ENCODE results near the gene CALML6.
A peak's percentile ranks its signal among the peaks of the same experiment; 100 is the strongest.

CALML6 gene

DNA sequence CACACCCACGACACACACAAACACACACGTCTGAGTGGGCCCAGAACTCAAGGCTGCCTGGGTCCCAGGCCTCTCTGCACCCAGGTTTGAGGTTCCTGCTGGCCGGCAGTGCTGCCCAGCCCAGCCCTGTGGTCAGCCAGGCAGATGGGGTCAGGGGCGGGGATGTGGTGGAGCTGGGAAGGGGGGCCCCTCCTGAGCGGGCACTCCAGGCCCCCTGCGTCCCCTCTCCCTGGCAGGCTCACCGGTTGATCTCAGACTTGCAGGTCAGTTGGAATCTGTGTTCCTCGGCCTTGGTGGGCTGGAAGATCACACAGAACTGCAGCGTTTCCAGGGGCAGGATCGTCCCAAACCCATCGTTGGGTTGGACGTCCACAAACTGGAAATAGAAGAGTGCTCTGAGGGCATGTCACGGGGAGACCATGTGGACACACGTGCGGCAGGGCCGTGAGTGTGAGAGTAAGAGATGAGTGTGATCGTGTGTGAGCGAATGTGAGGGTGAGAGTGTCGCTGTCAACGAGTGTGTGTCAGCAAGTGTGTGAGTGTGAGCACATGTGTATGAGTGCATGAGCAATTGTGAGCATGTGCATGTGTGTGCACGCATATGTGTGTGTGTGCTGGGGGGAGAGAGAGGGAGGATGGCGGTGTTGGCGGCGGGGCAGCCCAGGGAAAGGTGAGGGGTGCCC, 23.7 kb downstream of the CALML6 start:
- ChIA-PET CTCF (no interaction called here), POLR2A (no interaction called here)
- Histone ChIP-seq H3K36me3 (ENCODE audit: control insufficient read depth in 2 of 2, insufficient read depth in 1 of 2, low read length in 2 of 2) (no peaks in the 10 kb centered on the region), H3K27ac (ENCODE audit: extremely low read depth, low read depth, low read length) (no peak overlapping the region), H3K9me3 (ENCODE audit: control insufficient read depth, insufficient read depth, low read depth, low read length) (no peaks in the 10 kb centered on the region), H3K4me1 (ENCODE audit: control insufficient read depth, insufficient read depth, low read length) (no peaks in the 10 kb centered on the region), H3K4me3 (ENCODE audit: low read depth, low read length) (no peak overlapping the region)
- TF ChIP-seq PRDM1 (tag by site-specific recombination; IDR thresholded peaks at IDR 0.05) (0 out of 2 replicates have a peak, but pooled peaks have one; percentile 44), ZNF16 (tag by site-specific recombination; IDR thresholded peaks at IDR 0.05; ENCODE audit: low read depth) (no peak)

GRCh38 chr1:1939296-1940122, 24.4 kb downstream of the CALML6 start:
- Histone ChIP-seq H3K27ac (ENCODE audit: extremely low read depth, low read depth, low read length) (no peak overlapping the region), H3K4me1 (ENCODE audit: control insufficient read depth, insufficient read depth, low read length) (no peaks in the 10 kb centered on the region), H3K36me3 (ENCODE audit: control insufficient read depth in 2 of 2, insufficient read depth in 1 of 2, low read length in 2 of 2) (no peaks in the 10 kb centered on the region), H3K4me3 (ENCODE audit: low read depth, low read length) (no peak overlapping the region), H3K9me3 (ENCODE audit: control insufficient read depth, insufficient read depth, low read depth, low read length) (no peaks in the 10 kb centered on the region)
- TF ChIP-seq ZNF510 (tag by site-specific recombination; IDR thresholded peaks at IDR 0.05; ENCODE audit: insufficient replicate concordance) (no peak), ZFHX2 (tag by site-specific recombination; conservative IDR thresholded peaks at IDR 0.05) (no peak), BCL6B (tag by site-specific recombination; IDR thresholded peaks at IDR 0.05) (no peak), KLF16 (tag by site-specific recombination; IDR thresholded peaks at IDR 0.05) (no peak), ZNF2 (tag by site-specific recombination; IDR thresholded peaks at IDR 0.05) (no peak), ZNF221 (tag by site-specific recombination; IDR thresholded peaks at IDR 0.05; ENCODE audit: borderline replicate concordance) (no peak), ZNF350 (tag by site-specific recombination; IDR thresholded peaks at IDR 0.05) (no peak), ZEB2 (tag by site-specific recombination; IDR thresholded peaks at IDR 0.05) (no peak), ZNF837 (tag by site-specific recombination; IDR thresholded peaks at IDR 0.05) (no peak), SALL2 (tag by site-specific recombination; IDR thresholded peaks at IDR 0.05; ENCODE audit: borderline replicate concordance) (no peak), KLF10 (tag by site-specific recombination; IDR thresholded peaks at IDR 0.05) (no peak)
- ChIA-PET CTCF (no interaction called here), POLR2A (no interaction called here)

- Histone ChIP-seq H3K4me3 (ENCODE audit: low read depth, low read length) (no peak overlapping the region), H3K9me3 (ENCODE audit: control insufficient read depth, insufficient read depth, low read depth, low read length) (no peaks in the 10 kb centered on the region), H3K36me3 (ENCODE audit: control insufficient read depth in 2 of 2, insufficient read depth in 1 of 2, low read length in 2 of 2) (no peaks in the 10 kb centered on the region), H3K4me1 (ENCODE audit: control insufficient read depth, insufficient read depth, low read length) (no peaks in the 10 kb centered on the region), H3K27ac (ENCODE audit: extremely low read depth, low read depth, low read length) (no peak overlapping the region)
- no peak for TF ChIP-seq ZNF404 (tag by site-specific recombination; IDR thresholded peaks at IDR 0.05)
- no peak for TF ChIP-seq GLIS1 (tag by site-specific recombination; IDR thresholded peaks at IDR 0.05)
- ChIA-PET POLR2A (no interaction called here), CTCF (interaction anchor here (0.9 to 4.8 kb wide), 2 partner anchors 106 to 234 kb away, joined by 4 to 52 read pairs; no protein-coding TSS in a partner anchor)
These were observed 25.0 kb downstream of the CALML6 start for GRCh38 chr1:1940123-1940425.

DNA sequence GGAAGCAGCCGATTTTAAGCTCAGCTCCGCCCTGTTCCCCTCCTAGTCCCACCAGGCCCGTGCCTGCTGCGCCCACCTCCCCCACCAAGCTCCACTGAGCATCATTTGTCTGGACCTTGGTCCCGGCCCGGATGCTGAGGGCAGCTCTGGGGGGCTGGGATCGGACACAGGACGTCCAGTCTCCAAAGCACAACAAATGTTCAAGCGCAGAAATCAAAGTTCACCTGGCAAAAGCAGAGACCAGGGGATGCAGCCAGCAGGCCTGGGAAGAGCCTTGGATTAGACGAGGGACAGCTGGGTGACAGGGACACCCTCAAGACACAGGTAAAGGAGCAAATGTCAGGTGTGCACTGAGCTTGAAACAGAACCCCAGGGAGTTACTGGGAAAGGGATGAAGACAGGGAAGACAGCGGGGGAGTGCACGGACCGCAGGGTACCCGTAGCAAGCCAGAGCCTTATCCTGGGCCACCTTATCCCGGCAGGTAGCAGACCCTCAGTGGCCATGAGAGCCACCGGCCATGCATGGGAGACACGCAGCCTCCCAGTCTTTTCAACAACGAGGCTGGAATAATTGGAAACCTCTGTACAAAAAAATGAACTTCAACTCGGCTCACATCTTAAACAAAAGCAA, 26.3 kb downstream of the CALML6 start:
- Histone ChIP-seq H3K4me3 (ENCODE audit: low read depth, low read length) (no peak overlapping the region), H3K9me3 (ENCODE audit: control insufficient read depth, insufficient read depth, low read depth, low read length) (no peaks in the 10 kb centered on the region), H3K27ac (ENCODE audit: extremely low read depth, low read depth, low read length) (no peak overlapping the region), H3K36me3 (ENCODE audit: control insufficient read depth in 2 of 2, insufficient read depth in 1 of 2, low read length in 2 of 2) (no peaks in the 10 kb centered on the region), H3K4me1 (ENCODE audit: control insufficient read depth, insufficient read depth, low read length) (no peaks in the 10 kb centered on the region)
- ChIA-PET POLR2A (no interaction called here), CTCF (interaction anchor here (0.6 to 4.8 kb wide), 7 partner anchors 12 to 584 kb away, joined by 3 to 52 read pairs (median 4); no protein-coding TSS in a partner anchor)
- no peak for TF ChIP-seq ZNF341 (tag by site-specific recombination; IDR thresholded peaks at IDR 0.05; ENCODE audit: low read depth)
- no peak for TF ChIP-seq MYNN (tag by site-specific recombination; IDR thresholded peaks at IDR 0.05; ENCODE audit: borderline replicate concordance)
- TF ChIP-seq ZNF266 (tag by site-specific recombination; IDR thresholded peaks at IDR 0.05; ENCODE audit: low read depth) = no peak
- TF ChIP-seq ZNF600 (tag by site-specific recombination; IDR thresholded peaks at IDR 0.05) = no peak
- no peak for TF ChIP-seq ZBTB7A (tag by site-specific recombination; IDR thresholded peaks at IDR 0.05; ENCODE audit: low read depth)
- no peak for TF ChIP-seq ZNF660 (tag by site-specific recombination; IDR thresholded peaks at IDR 0.05)
- no peak for TF ChIP-seq ZNF843 (tag by site-specific recombination; IDR thresholded peaks at IDR 0.05)
- TF ChIP-seq OVOL3 (tag by site-specific recombination; IDR thresholded peaks at IDR 0.05) = no peak
- no peak for TF ChIP-seq ZNF155 (tag by site-specific recombination; IDR thresholded peaks at IDR 0.05)
- TF ChIP-seq ZBTB1 (tag by site-specific recombination; IDR thresholded peaks at IDR 0.05) = no peak
- no peak for TF ChIP-seq ZXDB (tag by site-specific recombination; IDR thresholded peaks at IDR 0.05)
- TF ChIP-seq ZNF785 (tag by site-specific recombination; IDR thresholded peaks at IDR 0.05) = no peak
- TF ChIP-seq ZNF48 (tag by site-specific recombination; IDR thresholded peaks at IDR 0.05) = no peak
- no peak for TF ChIP-seq IKZF3 (tag by site-specific recombination; IDR thresholded peaks at IDR 0.05)
